NCI-H524 treated with DMSO at 0.1 percent for 48 hours (cell line): ENCODE results near the gene C16orf46.

Experiments used
- DNase-seq: peaks from one replicate; lab custom pipeline; 2025; lab: John Stamatoyannopoulos, UW

C16orf46 gene

DNA sequence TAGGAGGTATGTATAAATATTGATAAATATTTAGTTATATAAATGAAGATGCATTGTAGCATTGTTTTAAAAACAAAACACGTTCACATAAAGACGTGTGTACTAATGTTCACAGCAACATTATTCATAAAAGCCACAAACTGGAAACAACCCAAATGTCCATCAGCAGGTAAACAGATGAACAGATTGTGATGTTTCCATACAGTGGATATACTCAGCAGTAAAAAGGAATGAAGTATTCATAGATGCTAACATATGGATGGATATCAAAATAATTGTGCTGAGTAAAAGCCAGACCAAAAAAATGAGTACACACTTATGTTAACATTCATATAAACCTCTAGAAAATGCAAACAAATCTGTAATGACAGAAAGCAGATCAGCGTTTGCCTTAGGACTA, 64.1 kb downstream of the C16orf46 start:
- DNase-seq, result no peak
